Measurements from ENCODE around the gene FAM3C.
"Not testable (repeated sequence)": the region's sequence is repeated elsewhere in the genome, so short reads cannot be mapped to it uniquely, and the experiment has no call there.

Gene FAM3C, protein sequence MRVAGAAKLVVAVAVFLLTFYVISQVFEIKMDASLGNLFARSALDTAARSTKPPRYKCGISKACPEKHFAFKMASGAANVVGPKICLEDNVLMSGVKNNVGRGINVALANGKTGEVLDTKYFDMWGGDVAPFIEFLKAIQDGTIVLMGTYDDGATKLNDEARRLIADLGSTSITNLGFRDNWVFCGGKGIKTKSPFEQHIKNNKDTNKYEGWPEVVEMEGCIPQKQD

DNA sequence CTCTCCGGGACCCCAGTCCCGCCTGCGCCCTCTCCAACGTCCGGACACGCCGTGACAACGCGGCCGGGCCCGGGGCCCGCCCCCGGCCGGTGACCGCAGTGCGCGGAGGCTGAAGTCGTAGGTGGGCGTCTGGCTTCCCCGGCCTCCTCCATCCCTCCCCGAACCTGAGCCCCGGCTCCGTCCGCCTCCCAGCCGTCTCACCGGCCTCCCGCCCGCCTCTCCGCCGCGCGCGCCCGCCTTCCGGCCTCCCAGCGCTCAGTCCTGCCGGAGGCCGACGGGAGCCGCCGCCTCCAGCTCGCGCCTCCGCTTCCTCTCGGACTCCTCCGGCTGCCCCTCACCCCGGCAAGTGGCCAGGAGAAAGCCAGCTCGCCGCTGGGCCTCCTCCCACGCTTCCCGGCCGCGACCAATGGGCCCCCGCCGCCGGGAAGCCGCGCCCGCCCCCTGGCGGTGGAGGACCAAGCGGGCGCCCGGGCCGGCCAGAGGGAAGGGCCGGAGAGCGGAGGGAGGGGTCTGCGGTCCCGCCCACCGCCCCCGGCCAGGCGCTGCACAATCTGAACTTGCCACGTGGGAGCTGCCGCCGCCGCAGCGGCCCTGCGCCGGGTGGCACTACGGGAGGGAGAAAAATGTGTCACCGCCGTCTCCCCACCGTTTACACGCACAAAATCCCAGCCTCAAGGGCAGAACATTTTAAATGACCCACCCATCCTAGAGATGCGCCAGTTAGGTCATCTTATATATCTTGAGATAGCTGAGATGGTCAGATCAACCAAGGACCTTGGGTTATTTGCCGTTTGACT, at the start of gene FAM3C:
Gene FAM3C (minus strand): TSS at position 348 of the 797 bp plus-strand sequence. CDS start 13,339 bp downstream, outside the sequence.
- DNase-seq (ENCODE audit: low read depth), result peak; percentile 63

DNA sequence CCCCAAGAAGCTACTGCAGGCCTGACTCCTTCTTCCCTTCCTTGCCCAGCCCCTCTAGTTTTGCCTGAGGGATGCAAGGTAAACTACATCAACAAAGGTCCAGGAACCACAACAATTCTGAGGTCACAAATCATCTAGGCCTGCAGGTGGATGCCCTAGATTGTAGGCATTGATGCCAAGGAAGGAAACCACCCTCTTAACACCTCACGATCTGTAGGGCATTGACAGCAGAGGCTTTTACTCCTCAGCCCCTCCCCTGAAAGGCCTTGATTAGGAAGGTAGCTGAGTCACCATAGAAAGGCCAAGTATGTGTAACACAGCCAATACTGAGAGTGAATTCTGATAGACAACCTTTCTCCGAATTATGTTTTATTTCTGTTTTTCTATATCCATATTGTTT, 46.7 kb upstream of the FAM3C start:
- DNase-seq (ENCODE audit: low read depth), result no peak

DNA sequence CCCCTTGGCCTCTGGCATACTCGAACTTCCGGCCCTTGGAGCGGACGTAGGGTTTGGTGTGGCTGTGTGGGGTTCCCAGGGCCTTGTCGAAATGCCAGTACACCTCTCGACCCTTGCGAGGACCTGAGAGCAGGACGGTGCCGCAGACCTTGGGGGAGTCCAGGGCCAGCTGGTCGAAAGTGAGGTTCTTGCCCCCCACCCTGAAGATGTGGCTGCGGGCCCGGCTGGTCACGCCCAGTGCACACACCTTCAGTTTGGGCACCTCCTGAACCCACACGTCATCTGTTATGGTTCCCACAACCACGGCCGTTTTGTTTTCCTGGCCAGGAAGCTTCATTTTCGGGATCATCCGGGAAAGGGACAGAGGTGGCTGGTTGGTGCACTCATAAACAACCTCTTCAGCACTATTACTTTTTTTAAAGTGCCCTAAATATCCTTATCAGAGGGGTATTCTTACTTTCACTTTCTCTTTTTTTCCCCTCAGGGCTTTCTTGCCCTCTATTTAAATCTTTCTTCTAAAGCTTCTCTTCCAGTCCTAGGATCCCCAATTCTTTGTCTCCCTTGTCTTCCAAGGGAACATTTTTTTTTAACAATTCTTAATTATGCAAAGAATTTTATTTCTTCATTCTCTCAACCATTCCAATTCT, 44.9 kb upstream of the FAM3C start:
- no peak for DNase-seq (ENCODE audit: low read depth)

DNA sequence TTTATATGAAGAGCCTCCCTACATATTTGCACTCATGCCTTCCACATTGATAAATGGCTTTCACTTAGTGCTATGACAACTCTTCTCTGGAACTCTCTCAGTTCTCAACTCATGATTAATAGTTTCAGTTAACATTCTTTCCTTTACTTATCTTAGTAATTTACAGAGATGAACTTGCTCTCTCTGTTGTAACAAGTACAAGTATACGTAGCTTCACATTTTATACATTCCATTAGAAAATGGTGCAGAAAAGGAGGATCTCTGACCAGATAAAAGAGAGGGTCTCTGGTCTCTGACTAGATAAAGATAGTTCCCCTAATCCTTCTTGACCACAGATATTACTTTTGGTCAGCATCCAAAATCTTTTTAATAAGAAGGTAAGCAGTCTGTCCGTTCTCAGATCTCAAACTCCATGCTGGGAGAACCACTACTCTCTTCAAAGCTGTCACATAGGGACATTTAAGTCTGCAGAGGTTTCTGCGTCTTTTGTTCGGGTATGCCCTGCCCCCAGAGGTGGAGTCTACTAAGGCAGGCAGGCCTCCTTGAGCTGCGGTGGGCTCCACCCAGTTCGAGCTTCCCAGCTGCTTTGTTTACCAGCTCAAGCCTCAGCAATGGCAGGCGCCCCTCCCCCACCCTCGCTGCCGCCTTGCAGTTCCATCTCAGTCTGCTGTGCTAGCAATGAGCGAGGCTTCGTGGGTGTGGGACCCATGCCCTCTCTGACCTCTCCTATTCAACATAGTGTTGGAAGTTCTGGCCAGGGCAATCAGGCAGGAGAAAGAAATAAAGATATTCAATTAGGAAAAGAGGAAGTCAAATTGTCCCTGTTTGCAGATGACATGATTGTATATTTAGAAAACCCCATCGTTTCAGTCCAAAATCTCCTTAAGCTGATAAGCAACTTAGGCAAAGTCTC, 42.2 kb upstream of the FAM3C start:
- DNase-seq (ENCODE audit: low read depth), result peak; percentile 39

DNA sequence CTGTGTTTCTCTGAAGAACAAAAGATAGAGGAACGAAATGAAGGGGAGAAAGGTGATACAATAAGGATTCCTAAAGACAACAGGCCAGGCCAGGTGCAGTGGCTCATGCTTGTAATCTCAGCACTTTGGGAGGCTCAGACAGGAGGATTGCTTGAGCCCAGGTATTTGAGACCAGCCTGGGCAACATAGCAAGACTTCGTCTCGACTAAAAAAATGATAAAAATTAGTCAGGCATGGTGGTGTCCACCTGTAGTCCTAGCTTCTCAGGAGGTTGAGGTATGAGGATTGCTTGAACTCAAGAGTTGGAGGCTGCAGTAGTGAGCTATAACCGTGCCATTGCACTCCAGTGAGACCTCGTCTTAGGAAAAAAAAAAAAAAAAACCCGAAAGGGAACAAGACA, 41.4 kb upstream of the FAM3C start:
- DNase-seq (ENCODE audit: low read depth), result no peak

DNA sequence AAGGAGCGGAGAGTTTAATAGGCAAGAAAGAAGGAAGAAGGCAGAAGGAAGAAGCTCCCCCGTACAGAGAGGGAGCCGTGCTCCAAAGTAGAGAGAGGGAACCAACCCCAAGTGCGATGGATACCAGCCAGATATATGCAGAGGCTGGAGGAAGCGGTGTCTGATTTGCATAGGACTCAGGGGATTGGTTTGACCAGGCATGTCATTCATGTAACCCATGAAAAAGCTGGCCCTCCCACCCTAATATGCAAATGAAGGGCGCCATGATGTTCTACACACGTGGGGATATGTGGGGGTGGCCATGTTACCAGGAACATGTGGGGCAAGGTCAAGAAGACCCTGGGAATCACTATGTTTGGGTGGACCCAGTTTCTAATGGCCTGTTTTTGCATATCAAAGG, 40.6 kb upstream of the FAM3C start:
- no peak for DNase-seq (ENCODE audit: low read depth)

DNA sequence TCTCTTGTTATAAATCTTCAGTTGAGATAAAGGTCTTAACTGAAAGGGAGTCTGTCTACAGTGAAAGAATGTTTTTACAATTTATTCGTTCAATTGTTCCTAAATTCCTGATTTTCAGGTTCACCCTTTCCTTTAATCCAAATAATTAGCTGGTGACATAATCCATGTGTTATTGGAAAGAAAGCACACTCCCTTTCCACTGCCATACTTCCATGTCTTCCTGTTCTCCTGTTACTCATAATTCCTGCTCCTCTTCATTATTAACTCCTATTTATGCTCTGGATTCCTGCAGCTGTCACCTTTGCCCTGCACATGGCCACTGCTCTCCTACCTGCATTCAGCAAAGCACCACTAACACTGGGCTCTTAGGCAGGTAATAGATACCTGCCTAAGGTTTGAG, 40.0 kb upstream of the FAM3C start:
- DNase-seq (ENCODE audit: low read depth), result no peak

DNA sequence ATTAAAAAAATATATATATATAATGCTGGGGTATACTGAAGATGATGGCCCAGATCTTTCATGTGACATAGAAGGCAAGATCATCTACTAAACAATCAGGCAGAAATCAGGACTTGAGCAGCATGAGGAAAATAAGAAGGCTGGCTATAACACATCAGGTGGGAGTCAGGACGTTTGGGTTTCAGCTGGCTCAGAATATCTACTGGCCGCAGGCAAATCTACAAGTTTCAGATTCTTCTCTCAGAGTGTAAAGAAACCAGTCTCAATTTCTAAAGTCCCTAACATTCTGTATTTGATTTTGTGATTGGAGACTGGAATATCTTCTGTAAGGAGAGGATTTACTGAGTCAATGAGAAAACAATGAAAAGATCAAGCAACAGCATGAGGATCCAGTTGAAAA, 37.7 kb upstream of the FAM3C start:
- DNase-seq (ENCODE audit: low read depth), result no peak

DNA sequence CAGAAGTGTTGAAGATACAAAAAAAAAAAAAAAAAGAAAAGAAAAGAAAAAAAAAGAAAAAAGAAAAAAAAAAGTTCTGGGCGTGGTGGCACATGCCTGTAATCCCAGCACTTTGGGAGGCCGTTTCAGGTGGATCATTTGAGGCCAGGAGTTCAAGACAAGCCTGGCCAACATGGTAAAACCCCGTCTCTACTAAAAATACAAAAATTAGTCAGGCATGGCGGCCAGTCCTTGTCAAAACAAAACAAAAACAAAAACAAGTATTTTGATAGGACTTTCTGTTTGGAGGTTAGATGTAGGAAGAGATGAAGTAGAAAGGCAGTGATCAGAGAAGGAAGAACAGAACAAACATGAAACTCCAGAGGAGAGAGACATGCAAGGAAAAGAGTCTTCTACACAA, 36.4 kb upstream of the FAM3C start:
- not testable (repeated sequence) for DNase-seq (ENCODE audit: low read depth)

DNA sequence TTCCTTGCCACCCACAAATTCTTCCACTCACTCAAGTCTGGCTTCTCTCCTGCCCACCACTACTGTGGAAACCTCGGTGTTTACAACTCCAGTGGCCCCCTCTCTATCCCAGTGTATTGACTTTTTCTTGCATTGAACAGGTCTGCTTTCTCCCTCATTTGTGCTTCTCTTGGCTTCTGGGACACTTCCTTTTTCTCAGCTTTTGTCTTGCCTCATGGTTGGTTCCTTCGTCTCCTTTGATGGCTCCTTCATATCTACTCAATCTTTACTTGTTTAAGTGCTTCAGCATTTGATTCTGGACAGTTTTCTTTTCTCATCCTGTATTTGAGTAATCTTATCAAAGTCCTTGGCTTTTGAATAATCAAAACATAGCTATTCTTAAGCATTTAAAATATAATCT, 35.9 kb upstream of the FAM3C start:
- no peak for DNase-seq (ENCODE audit: low read depth)

DNA sequence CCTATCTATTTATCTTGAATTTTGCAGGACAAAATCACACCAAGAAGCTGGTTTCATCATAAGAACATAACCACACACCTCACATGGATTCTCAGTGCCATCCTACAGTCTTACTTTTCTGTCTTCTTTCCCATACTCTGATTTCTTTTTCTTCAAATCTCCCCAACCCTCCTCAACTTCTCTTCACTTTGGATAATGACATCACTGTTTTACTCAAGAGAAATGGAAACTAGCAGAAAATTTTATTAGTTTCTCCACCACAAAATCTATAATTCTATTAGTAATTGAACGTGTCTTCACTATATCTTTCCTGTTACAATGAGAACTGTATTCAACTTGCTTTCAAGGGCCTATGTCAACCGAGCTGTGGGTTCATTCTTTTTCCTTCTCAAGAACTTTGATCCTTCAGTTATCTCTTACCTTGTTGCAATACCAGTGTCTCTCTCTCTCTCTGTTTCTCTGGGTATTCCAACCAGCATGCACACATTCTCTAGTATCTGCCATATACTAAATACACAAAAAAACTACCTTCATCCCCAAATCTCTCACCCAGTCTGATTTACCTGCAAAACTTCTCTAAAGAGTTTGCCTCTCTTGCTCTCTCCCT, 35.4 kb upstream of the FAM3C start:
- no peak for DNase-seq (ENCODE audit: low read depth)

DNA sequence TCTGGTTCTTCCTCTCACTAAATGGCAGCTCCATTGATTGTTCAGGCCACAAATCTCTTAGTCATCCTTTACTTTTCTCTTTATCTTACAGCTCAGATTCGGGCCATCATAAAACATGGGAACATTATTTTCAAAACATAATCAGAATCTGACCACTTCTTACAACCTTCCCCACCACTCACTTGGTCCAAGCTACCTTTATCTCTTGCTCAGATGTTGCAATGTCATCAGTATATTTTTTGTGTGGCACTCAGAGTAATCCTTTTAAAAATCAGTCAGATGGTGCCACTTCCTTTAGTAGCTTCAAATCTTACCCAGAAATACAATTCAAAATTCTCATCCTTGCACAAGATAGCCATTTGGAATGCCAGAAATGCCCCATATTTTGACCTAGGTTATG, 34.5 kb upstream of the FAM3C start:
- no peak for DNase-seq (ENCODE audit: low read depth)

DNA sequence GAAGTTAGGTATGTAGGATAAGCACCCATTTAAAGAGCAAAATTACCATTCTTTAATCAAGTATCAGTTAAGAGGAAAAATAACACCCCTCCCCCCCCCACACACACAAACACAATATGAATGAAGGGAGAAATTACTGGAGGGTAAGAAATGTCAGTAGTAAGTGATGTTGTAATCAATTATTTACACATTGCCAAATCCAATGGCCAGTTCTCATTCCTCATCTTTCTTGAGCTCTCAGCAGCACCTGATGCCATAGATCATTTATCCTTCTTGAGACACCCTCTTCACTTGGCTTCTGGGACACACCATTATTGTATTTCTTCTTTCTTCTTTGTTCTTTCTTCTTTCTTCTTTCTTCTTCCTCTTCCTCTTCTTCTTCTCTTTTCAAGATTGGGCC, 33.7 kb upstream of the FAM3C start:
- DNase-seq (ENCODE audit: low read depth), result no peak

DNA sequence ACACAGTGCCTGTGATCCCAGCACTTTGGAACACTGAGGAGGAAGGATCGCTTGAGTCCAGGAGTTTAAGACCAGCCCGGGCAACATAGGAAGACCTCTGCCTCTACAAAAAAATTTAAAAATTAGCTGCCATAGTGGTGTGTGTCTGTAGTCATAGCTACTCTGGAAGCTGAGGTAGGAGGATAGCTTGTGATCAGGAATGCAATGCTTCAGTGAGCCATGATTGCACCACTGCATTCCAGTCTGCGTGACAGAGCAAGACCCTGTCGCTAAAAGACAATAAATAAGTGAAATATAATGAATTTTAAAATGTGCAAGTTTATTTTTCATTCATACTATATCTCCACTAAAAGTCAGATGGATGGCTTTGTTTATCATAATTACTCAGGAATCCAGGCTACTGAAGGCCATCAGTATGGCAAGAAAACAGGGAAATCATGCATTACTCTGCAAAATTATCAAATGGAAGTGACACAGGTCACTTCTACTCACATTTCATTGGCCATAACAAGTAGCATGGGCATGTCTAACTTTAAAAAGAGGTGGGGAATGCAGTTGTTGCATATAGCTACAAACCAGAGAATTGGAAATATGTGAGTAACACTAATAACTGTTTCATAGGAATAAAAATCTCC, 32.9 kb upstream of the FAM3C start:
- DNase-seq (ENCODE audit: low read depth), result no peak

DNA sequence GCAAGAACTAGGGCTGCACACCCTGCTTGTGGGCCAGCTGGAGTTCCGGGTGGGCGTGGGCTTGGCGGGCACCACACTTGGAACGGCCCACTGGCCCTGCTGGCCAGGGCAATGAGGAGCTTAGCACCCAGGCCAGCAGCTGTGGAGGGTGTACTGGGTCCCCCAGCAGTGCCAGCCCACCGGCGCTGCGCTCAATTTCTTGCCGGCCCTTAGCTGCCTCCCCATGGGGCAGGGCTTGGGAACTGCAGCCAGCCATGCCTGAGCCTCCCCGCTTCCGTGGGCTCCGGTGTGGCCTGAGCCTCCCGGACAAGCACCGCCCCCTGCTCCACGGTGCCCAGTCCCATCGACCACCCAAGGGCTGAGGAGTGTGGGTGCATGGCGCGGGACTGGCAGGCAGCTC, 25.6 kb upstream of the FAM3C start:
- DNase-seq (ENCODE audit: low read depth), result not testable (repeated sequence)

DNA sequence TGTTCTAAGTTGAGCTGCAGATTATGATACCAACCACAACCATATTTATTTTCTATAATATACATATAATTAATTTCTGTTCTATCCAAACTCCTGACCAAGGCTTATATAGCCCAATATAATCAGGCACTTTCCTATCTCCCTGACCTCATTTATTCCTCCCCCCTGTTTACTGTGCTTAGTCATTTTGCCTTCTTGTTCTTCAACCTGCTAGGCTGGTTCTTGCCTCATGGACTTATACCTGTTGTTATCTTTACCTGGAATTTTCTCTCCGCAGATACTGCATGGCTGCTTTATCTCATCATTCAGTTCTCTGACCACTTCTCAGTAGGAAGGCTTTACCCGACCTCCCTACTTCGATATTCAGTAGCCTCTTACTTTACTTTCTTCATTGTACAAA, 24.9 kb upstream of the FAM3C start:
- no peak for DNase-seq (ENCODE audit: low read depth)

DNA sequence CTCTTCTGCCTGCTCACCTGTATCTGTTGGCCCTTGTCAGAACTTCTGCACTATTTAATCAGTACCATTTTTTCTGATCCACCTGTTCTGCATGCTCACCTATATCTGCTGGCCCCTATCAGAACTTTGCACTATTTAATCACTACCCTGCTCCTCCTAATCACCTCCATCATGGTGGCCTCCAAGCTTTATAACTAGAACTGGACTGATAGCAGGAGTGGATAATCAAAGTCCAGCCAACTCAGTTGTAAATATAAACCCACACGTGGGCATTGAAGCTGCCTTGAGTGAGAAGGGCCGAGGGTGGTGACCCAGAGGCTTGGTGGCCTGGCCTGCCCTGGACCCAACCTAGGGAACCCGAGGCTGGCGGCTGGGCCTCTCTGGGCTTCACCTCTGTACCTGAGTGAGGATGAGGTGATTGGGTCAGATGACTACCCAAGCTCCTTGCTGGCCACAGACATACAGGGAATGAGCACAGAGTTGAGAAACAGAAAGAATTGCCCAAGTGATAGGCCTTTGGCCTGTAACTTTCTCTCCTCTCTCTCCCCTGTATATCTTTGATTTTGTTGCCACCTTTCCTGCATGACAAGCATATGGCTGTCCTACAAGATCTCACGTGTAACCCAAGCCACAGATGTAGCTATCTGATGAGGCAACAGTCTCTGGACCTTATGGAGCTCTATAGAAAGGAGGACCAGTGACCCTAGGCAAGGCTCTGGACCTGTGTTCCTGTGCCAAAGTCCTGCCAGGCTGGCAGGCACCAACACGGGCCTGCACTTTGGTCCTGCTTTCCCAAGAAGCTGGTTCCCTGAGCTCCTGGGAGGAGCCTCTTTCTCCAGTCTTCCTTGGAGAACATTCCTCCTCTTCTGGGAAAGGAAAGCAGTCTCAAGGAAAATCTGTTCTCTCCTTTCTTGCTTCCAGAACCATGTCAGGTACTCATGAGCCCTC, 23.4 kb upstream of the FAM3C start:
- DNase-seq (ENCODE audit: low read depth), result no peak

DNA sequence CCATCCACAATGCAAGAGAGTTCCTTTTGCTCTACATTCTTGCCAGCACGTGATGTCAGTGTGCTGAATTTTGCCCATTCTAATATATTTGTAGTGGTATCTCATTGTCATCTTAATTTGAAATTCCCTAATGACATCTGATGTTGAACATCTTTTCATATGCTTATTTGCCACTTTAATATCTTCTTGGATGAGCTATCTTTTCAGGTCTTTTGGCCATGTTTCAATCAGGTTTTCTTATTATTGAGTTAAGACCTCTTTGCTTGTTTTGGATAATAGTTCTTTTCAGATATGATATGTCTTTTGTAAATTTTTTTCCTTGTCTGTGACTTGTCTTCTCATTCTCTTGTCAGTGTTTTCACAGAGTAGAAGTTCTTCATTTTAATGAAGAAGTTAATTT, 20.4 kb upstream of the FAM3C start:
- DNase-seq (ENCODE audit: low read depth), result no peak

DNA sequence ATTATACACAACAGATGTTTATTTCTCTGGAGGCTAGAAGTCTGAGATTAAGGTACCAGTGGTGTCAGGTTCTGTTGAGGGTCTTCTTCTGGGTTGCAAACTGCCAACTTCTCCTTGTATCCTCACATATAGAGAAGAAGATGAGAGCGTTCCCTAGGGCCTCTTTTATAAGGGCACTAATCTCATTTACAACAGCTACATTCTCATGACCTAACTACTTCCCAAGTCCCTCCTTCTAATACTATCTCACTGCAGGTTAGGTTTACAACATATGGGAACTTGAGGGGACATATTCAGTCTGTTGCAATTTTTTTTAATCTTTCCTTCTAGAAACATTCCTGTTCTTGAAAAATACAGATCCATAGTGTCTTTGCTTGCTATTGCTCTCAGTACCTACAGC, 18.3 kb upstream of the FAM3C start:
- no peak for DNase-seq (ENCODE audit: low read depth)

DNA sequence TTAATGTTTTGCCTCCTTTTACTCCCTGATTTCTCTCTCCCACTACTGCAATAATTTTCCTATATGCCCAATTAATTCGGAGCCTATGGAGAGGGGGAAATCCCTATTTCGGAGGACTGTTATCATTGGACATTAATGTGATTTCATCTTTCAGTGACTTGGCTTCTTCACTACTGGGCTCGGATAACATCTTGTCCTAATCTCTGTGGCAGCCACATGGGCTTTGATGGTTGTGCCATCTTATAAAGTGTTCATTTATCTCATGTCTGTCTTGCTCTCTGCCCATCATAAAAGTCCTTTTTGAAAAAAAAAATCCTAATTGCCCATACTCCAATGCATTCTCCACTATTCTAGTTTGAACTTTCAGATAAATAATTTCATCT, 15.5 kb upstream of the FAM3C start:
- DNase-seq (ENCODE audit: low read depth), result no peak
